KG1 (cell line): Measurements from ENCODE around the gene RAB20.
"Not testable (repeated sequence)": the region's sequence is repeated elsewhere in the genome, so short reads cannot be mapped to it uniquely, and the experiment has no call there.

Experiments used
- DNase-seq: peaks from one replicate; lab custom pipeline; 2025; lab: John Stamatoyannopoulos, UW

RAB20 gene

GRCh38 chr13:110575322-110576069 lies 14.0 kb upstream of the RAB20 start:
- peak; percentile 31 for DNase-seq

- no peak for DNase-seq
These were observed 12.6 kb upstream of the RAB20 start for GRCh38 chr13:110574161-110574560.

GRCh38 chr13:110572778-110573118 lies 11.2 kb upstream of the RAB20 start:
- DNase-seq = no peak

GRCh38 chr13:110571896-110572777 lies 10.6 kb upstream of the RAB20 start:
- DNase-seq = no peak

- DNase-seq = no peak
These were observed 9.4 kb upstream of the RAB20 start for GRCh38 chr13:110570886-110571285.

- DNase-seq = not testable (repeated sequence)
These were observed 8.4 kb upstream of the RAB20 start for GRCh38 chr13:110569962-110570361.

GRCh38 chr13:110568612-110569011 lies 7.1 kb upstream of the RAB20 start:
- no peak for DNase-seq

- DNase-seq = no peak
These were observed 4.6 kb upstream of the RAB20 start for GRCh38 chr13:110566171-110566570.

- no peak for DNase-seq
These were observed 3.8 kb upstream of the RAB20 start for GRCh38 chr13:110565296-110565695.

GRCh38 chr13:110564472-110564985 lies 3.0 kb upstream of the RAB20 start:
- no peak for DNase-seq

- DNase-seq = no peak
These were observed 1.9 kb upstream of the RAB20 start for GRCh38 chr13:110563463-110563774.

GRCh38 chr13:110562696-110563462 lies 1.4 kb upstream of the RAB20 start:
- no peak for DNase-seq

- no peak for DNase-seq
These were observed 595 bp upstream of the RAB20 start for GRCh38 chr13:110562036-110562597.

GRCh38 chr13:110560601-110561343 lies 750 bp downstream of the RAB20 start:
- DNase-seq = no peak

GRCh38 chr13:110559986-110560385 lies 1.5 kb downstream of the RAB20 start:
- no peak for DNase-seq

GRCh38 chr13:110559429-110559943 lies 2.0 kb downstream of the RAB20 start:
- DNase-seq = no peak

GRCh38 chr13:110557610-110558305 lies 3.8 kb downstream of the RAB20 start:
- DNase-seq = no peak

- DNase-seq = no peak
These were observed 4.4 kb downstream of the RAB20 start for GRCh38 chr13:110557082-110557481.

- no peak for DNase-seq
These were observed 5.3 kb downstream of the RAB20 start for GRCh38 chr13:110556224-110556606.

- DNase-seq = peak; percentile 47
These were observed 5.8 kb downstream of the RAB20 start for GRCh38 chr13:110555601-110556223.
